ENCODE data around the gene DOCK6.

DNA sequence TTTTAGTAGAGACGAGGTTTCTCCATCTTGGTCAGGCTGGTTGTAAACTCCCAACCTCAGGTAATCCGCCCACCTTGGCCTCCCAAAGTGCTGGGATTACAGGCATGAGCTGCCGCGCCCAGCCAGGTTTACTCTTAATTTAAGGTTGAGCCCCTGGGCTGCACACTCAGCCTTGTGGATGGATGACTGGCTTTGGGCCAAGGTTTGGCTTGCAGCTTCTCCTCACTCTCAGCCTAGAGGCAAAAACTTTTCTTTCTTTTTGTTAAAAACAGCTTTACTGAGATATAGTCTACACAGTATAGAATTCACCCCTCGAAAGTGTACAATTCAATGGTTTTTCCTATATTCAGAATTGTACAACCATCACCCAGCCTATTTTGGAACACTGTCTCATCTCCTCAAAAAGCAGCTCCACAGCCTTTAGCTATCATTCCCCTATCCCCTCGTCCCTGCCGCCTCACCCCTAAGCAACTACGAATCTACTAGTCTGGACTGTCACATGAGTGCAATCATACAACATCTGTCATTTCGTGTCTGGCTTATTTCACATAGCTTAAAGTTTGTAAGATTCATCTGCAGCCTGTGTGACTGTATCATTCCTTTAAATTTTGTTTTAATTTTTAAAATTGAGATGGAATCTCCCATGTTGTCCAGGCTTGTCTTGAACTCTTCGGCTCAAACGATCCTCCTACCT, 19.2 kb upstream of the DOCK6 start:
- TF ChIP-seq, protein P1, sequence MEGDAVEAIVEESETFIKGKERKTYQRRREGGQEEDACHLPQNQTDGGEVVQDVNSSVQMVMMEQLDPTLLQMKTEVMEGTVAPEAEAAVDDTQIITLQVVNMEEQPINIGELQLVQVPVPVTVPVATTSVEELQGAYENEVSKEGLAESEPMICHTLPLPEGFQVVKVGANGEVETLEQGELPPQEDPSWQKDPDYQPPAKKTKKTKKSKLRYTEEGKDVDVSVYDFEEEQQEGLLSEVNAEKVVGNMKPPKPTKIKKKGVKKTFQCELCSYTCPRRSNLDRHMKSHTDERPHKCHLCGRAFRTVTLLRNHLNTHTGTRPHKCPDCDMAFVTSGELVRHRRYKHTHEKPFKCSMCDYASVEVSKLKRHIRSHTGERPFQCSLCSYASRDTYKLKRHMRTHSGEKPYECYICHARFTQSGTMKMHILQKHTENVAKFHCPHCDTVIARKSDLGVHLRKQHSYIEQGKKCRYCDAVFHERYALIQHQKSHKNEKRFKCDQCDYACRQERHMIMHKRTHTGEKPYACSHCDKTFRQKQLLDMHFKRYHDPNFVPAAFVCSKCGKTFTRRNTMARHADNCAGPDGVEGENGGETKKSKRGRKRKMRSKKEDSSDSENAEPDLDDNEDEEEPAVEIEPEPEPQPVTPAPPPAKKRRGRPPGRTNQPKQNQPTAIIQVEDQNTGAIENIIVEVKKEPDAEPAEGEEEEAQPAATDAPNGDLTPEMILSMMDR (conservative IDR thresholded peaks at IDR 0.05; ENCODE audit: low read depth, low read length) = no peak
- TF ChIP-seq EZH2 (IDR thresholded peaks at IDR 0.05; ENCODE audit: low read length, unreplicated experiment) = no peak

Data from PC-3 (cell line).